Measurements from ENCODE around the gene ADCYAP1R1. TPM values are rescaled to one million over a fixed set of nuclear protein-coding genes. Genes with fewer than 3 reads are reported as not detected.
A peak's percentile ranks its signal among the peaks of the same experiment; 100 is the strongest.

The ADCYAP1R1 gene
- total and polyA plus RNA-seq, 10 donors = 0.04 to 5.6 (median 0.50) TPM

- WGBS, 5 donors = 80 to 94% (median 83%) methylated on average over 7 of the region's 7 CpGs
- H3K9me3 ChIP-seq = no peaks in the 10 kb centered on the region
- no peak overlapping the region for H3K4me3 ChIP-seq
- peaks cover 0 to 15% (median 0%) of the 10 kb centered on the region in 7 donors for H3K27me3 ChIP-seq (replicated peaks in 1 of 7)
- H3K36me3 ChIP-seq = no peaks in the 10 kb centered on the region
- H3K4me1 ChIP-seq = no peaks in the 10 kb centered on the region
- intact Hi-C loops (cut with DNase I; ENCODE audit: low total_unique reads) = no loop called here
- peak; percentile 33 for DNase-seq
- TF ChIP-seq POLR2A (IDR thresholded peaks at IDR 0.05) = no peak
- TF ChIP-seq POLR2AphosphoS5 (IDR thresholded peaks at IDR 0.05) = no peak
- TF ChIP-seq CTCF (IDR thresholded peaks at IDR 0.05 in 8 of 11, conservative IDR thresholded peaks at IDR 0.05 in 3 of 11) = no peak
- no peak overlapping the region for H3K27ac ChIP-seq
Measured at GRCh38 chr7:31105256-31105950, 53.3 kb downstream of the ADCYAP1R1 start.

GRCh38 chr7:31106303-31107105 is 54.4 kb downstream of the ADCYAP1R1 start:
- Histone ChIP-seq H3K27ac (no peak overlapping the region), H3K27me3 (replicated peaks in 1 of 7) (peaks cover 0 to 15% (median 0%) of the 10 kb centered on the region in 7 donors), H3K9me3 (no peaks in the 10 kb centered on the region), H3K36me3 (no peaks in the 10 kb centered on the region), H3K4me3 (no peak overlapping the region), H3K4me1 (no peaks in the 10 kb centered on the region)
- TF ChIP-seq POLR2AphosphoS5 (IDR thresholded peaks at IDR 0.05) (no peak), POLR2A (IDR thresholded peaks at IDR 0.05) (no peak), CTCF (IDR thresholded peaks at IDR 0.05 in 8 of 11, conservative IDR thresholded peaks at IDR 0.05 in 3 of 11) (no peak)
- 82 to 91% (median 85%) methylated on average over 5 to 13 of the region's 13 CpGs for WGBS, 5 donors
- intact Hi-C loops (cut with DNase I; ENCODE audit: low total_unique reads) = no loop called here
- no peak for DNase-seq

- H3K4me1 ChIP-seq = no peaks in the 10 kb centered on the region
- no peak overlapping the region for H3K4me3 ChIP-seq
- intact Hi-C loops (cut with DNase I; ENCODE audit: low total_unique reads) = no loop called here
- H3K36me3 ChIP-seq = no peaks in the 10 kb centered on the region
- peaks cover 0 to 10% (median 0%) of the 10 kb centered on the region in 7 donors for H3K27me3 ChIP-seq (replicated peaks in 1 of 7)
- 74 to 86% (median 80%) methylated on average over 13 to 15 of the region's 15 CpGs for WGBS, 5 donors
- no peaks in the 10 kb centered on the region for H3K9me3 ChIP-seq
- no peak for TF ChIP-seq POLR2AphosphoS5 (IDR thresholded peaks at IDR 0.05)
- no peak for TF ChIP-seq POLR2A (IDR thresholded peaks at IDR 0.05)
- no peak for TF ChIP-seq CTCF (IDR thresholded peaks at IDR 0.05 in 8 of 11, conservative IDR thresholded peaks at IDR 0.05 in 3 of 11)
- H3K27ac ChIP-seq = no peak overlapping the region
- no peak for DNase-seq
Measured at GRCh38 chr7:31107106-31108090, 55.3 kb downstream of the ADCYAP1R1 start.
